ENCODE measurements around the gene CACNA2D3.
A peak's percentile ranks its signal among the peaks of the same experiment; 100 is the strongest.

Gene CACNA2D3

GRCh38 chr3:54223063-54223462 lies 100.7 kb downstream of the CACNA2D3 start:
- no peak for DNase-seq

- DNase-seq: no peak
Observed at GRCh38 chr3:54225841-54226528, 103.6 kb downstream of the CACNA2D3 start.

- DNase-seq: no peak
Observed at GRCh38 chr3:54228806-54229205, 106.5 kb downstream of the CACNA2D3 start.

- DNase-seq: no peak
Observed at GRCh38 chr3:54232618-54233017, 110.3 kb downstream of the CACNA2D3 start.

- DNase-seq: no peak
Observed at GRCh38 chr3:54235998-54236397, 113.6 kb downstream of the CACNA2D3 start.

- DNase-seq: no peak
Observed at GRCh38 chr3:54237109-54237508, 114.8 kb downstream of the CACNA2D3 start.

GRCh38 chr3:54237788-54238502 lies 115.6 kb downstream of the CACNA2D3 start:
- DNase-seq: no peak

- peak in 1 of 2 experiments; percentile 12 for DNase-seq
Observed at GRCh38 chr3:54240309-54240708, 118.0 kb downstream of the CACNA2D3 start.

GRCh38 chr3:54243056-54243931 lies 120.9 kb downstream of the CACNA2D3 start:
- peak; percentile 55 to 74 for DNase-seq

GRCh38 chr3:54243960-54244682 lies 121.8 kb downstream of the CACNA2D3 start:
- DNase-seq: peak in 1 of 2 experiments; percentile 12

GRCh38 chr3:54251705-54252104 lies 129.4 kb downstream of the CACNA2D3 start:
- no peak for DNase-seq

GRCh38 chr3:54257125-54257720 lies 134.9 kb downstream of the CACNA2D3 start:
- DNase-seq: no peak

- no peak for DNase-seq
Observed at GRCh38 chr3:54259636-54260035, 137.3 kb downstream of the CACNA2D3 start.

GRCh38 chr3:54261141-54261540 lies 138.8 kb downstream of the CACNA2D3 start:
- DNase-seq: no peak

- DNase-seq: peak in 1 of 2 experiments; percentile 29
Observed at GRCh38 chr3:54262541-54262940, 140.2 kb downstream of the CACNA2D3 start.

GRCh38 chr3:54262946-54263345 lies 140.6 kb downstream of the CACNA2D3 start:
- DNase-seq: no peak

GRCh38 chr3:54264050-54264449 lies 141.7 kb downstream of the CACNA2D3 start:
- DNase-seq: no peak

- DNase-seq: no peak
Observed at GRCh38 chr3:54270816-54271526, 148.6 kb downstream of the CACNA2D3 start.

GRCh38 chr3:54273791-54274190 lies 151.4 kb downstream of the CACNA2D3 start:
- no peak for DNase-seq

- no peak for DNase-seq
Observed at GRCh38 chr3:54274607-54275006, 152.3 kb downstream of the CACNA2D3 start.

- no peak for DNase-seq
Observed at GRCh38 chr3:54279005-54279583, 156.7 kb downstream of the CACNA2D3 start.
